ENCODE results near the gene FABP2.
A peak's percentile ranks its signal among the peaks of the same experiment; 100 is the strongest.
"Not testable (repeated sequence)": the region's sequence is repeated elsewhere in the genome, so short reads cannot be mapped to it uniquely, and the experiment has no call there.

Gene FABP2

GRCh38 chr4:119307606-119308005 is 14.3 kb downstream of the FABP2 start:
- DNase-seq, result no peak

- no peak for DNase-seq
Observed at GRCh38 chr4:119304431-119304830, 17.5 kb downstream of the FABP2 start.

- no peak for DNase-seq
Observed at GRCh38 chr4:119303587-119304305, 18.2 kb downstream of the FABP2 start.

- DNase-seq, result no peak
Observed at GRCh38 chr4:119302073-119302832, 19.7 kb downstream of the FABP2 start.

GRCh38 chr4:119300101-119300978 is 21.6 kb downstream of the FABP2 start:
- DNase-seq, result peak; percentile 96

GRCh38 chr4:119299741-119300100 is 22.2 kb downstream of the FABP2 start:
- no peak for DNase-seq

- peak; percentile 21 for DNase-seq
Observed at GRCh38 chr4:119299260-119299671, 22.7 kb downstream of the FABP2 start.

GRCh38 chr4:119297795-119298194 is 24.1 kb downstream of the FABP2 start:
- DNase-seq, result no peak

GRCh38 chr4:119296356-119296755 is 25.6 kb downstream of the FABP2 start:
- DNase-seq, result no peak

- DNase-seq, result no peak
Observed at GRCh38 chr4:119290598-119290997, 31.3 kb downstream of the FABP2 start.

- DNase-seq, result no peak
Observed at GRCh38 chr4:119289313-119289712, 32.6 kb downstream of the FABP2 start.

GRCh38 chr4:119286377-119287002 is 35.4 kb downstream of the FABP2 start:
- DNase-seq, result peak; percentile 40

- peak; percentile 13 for DNase-seq
Observed at GRCh38 chr4:119284876-119285780, 36.8 kb downstream of the FABP2 start.

GRCh38 chr4:119281393-119281792 is 40.5 kb downstream of the FABP2 start:
- DNase-seq, result no peak

- DNase-seq, result not testable (repeated sequence)
Observed at GRCh38 chr4:119279945-119280344, 42.0 kb downstream of the FABP2 start.

- DNase-seq, result not testable (repeated sequence)
Observed at GRCh38 chr4:119279541-119279940, 42.4 kb downstream of the FABP2 start.

GRCh38 chr4:119271361-119272085 is 50.4 kb downstream of the FABP2 start:
- DNase-seq, result no peak

- no peak for DNase-seq
Observed at GRCh38 chr4:119268466-119268865, 53.5 kb downstream of the FABP2 start.

Data from activated CD4-positive, alpha-beta T cell treated with anti-CD3 and anti-CD28 coated beads, Interleukin-2, Interleukin-6, amounts not matched to agents 100 ng/mL and 50 ng/mL, durations not matched to agents 16 hours and 8 hours (primary cell).